Endothelial cell (in vitro differentiated cells): ENCODE measurements around the gene FOXL1. TPM values are rescaled to one million over a fixed set of nuclear protein-coding genes. Genes with fewer than 3 reads are reported as not detected.

ENCODE experiments used
- DNase-seq: peaks from one replicate; pipeline ENCODE4 v3.0.0; 2021; ENCODE audit warnings: low spot score
- H3K27ac Mint-ChIP-seq: one replicate; pipeline ENCODE4 v1.8.0; 2021; ENCODE audit warnings: mixed read lengths, inconsistent platforms; ENCODE audit not compliant: unreplicated experiment
- H3K27me3 Mint-ChIP-seq: one replicate; pipeline ENCODE4 v1.8.0; 2021; ENCODE audit warnings: mild to moderate bottlenecking, moderate library complexity, mixed read lengths, inconsistent platforms; ENCODE audit not compliant: unreplicated experiment
- H3K36me3 Mint-ChIP-seq: one replicate; pipeline ENCODE4 v1.8.0; 2021; ENCODE audit warnings: mild to moderate bottlenecking, low read depth, mixed read lengths, inconsistent platforms; ENCODE audit not compliant: unreplicated experiment
- H3K4me1 Mint-ChIP-seq: one replicate; pipeline ENCODE4 v1.8.0; 2021; ENCODE audit warnings: mild to moderate bottlenecking, mixed read lengths, inconsistent platforms; ENCODE audit not compliant: unreplicated experiment
- H3K4me3 Mint-ChIP-seq: one replicate; pipeline ENCODE4 v1.8.0; 2021; ENCODE audit warnings: mild to moderate bottlenecking, mixed read lengths, inconsistent platforms; ENCODE audit not compliant: unreplicated experiment
- H3K9me3 Mint-ChIP-seq: one replicate; pipeline ENCODE4 v1.8.0; 2021; ENCODE audit warnings: mixed read lengths, inconsistent platforms; ENCODE audit not compliant: unreplicated experiment
- CTCF ChIP-seq: fragments of 200-600 bp; sonication (generic); IDR thresholded peaks from one replicate; pipeline ENCODE4 v1.5.0; 2021; ENCODE audit warnings: antibody characterized with exemption; ENCODE audit not compliant: unreplicated experiment
- total RNA-seq: library from RNA; stranded (reverse); fragmentation: NEBNext Ultra II Directional; extraction: Animal tissue kit (Norgen Biotek cat#: 25700); gene quantifications from one replicate; pipeline ENCODE4 v1.2.1, GENCODE V29; 2021; ENCODE audit not compliant: unreplicated experiment

FOXL1 gene
- total RNA-seq, 1 donor from 2014 or later = 3.4 TPM

GRCh38 chr16:86610779-86611524 is 32.6 kb downstream of the FOXL1 start:
- no peaks in the 10 kb centered on the region for H3K36me3 Mint-ChIP-seq
- no peaks in the 10 kb centered on the region for H3K27me3 Mint-ChIP-seq
- no peak for TF ChIP-seq CTCF
- H3K9me3 Mint-ChIP-seq = no peaks in the 10 kb centered on the region
- peaks cover 4% of the 10 kb centered on the region for H3K4me1 Mint-ChIP-seq
- no peak overlapping the region for H3K27ac Mint-ChIP-seq
- no peak overlapping the region for H3K4me3 Mint-ChIP-seq
- DNase-seq = no peak

- Mint-ChIP-seq H3K27ac (no peak overlapping the region), H3K36me3 (no peaks in the 10 kb centered on the region), H3K4me3 (no peak overlapping the region)
Measured at GRCh38 chr16:86611525-86611855, 33.1 kb downstream of the FOXL1 start.

GRCh38 chr16:86611941-86612340 is 33.6 kb downstream of the FOXL1 start:
- TF ChIP-seq CTCF = no peak
- Mint-ChIP-seq H3K4me1 (peaks cover 4% of the 10 kb centered on the region), H3K27ac (no peak overlapping the region), H3K4me3 (no peak overlapping the region), H3K36me3 (no peaks in the 10 kb centered on the region), H3K27me3 (no peaks in the 10 kb centered on the region), H3K9me3 (no peaks in the 10 kb centered on the region)
- no peak for DNase-seq

More at GRCh38 chr16:86611525-86611855, 33.1 kb downstream of the FOXL1 start:
- TF ChIP-seq CTCF = no peak
- DNase-seq = no peak
- Mint-ChIP-seq H3K4me1 (peaks cover 4% of the 10 kb centered on the region), H3K9me3 (no peaks in the 10 kb centered on the region), H3K27me3 (no peaks in the 10 kb centered on the region)

GRCh38 chr16:86614699-86615098 is 36.4 kb downstream of the FOXL1 start:
- Mint-ChIP-seq H3K4me1 (peaks cover 3% of the 10 kb centered on the region), H3K4me3 (no peak overlapping the region), H3K27ac (no peak overlapping the region), H3K36me3 (no peaks in the 10 kb centered on the region), H3K9me3 (no peaks in the 10 kb centered on the region), H3K27me3 (peaks cover 2% of the 10 kb centered on the region)
- DNase-seq = no peak
- TF ChIP-seq CTCF = no peak

GRCh38 chr16:86616906-86617305 is 38.6 kb downstream of the FOXL1 start:
- no peak for TF ChIP-seq CTCF
- no peaks in the 10 kb centered on the region for H3K9me3 Mint-ChIP-seq
- H3K4me3 Mint-ChIP-seq = no peak overlapping the region
- H3K36me3 Mint-ChIP-seq = no peaks in the 10 kb centered on the region
- H3K4me1 Mint-ChIP-seq = peaks cover 3% of the 10 kb centered on the region
- no peak for DNase-seq
- peaks cover 2% of the 10 kb centered on the region for H3K27me3 Mint-ChIP-seq
- no peak overlapping the region for H3K27ac Mint-ChIP-seq
